Trophoblast cell (in vitro differentiated cells and primary cell): ENCODE measurements around the gene HRH1.

ENCODE experiments used
- DNase-seq, 2 donors: peaks; one replicate each; pipeline ENCODE4 v3.0.0-alpha.2; 2016
- H2AFZ ChIP-seq: 2 replicates; pipeline ENCODE4 v1.6.1; 2013; ENCODE audit warnings: low read length, moderate library complexity, mild to moderate bottlenecking; ENCODE audit not compliant: insufficient read depth, poor library complexity
- H2AK5ac ChIP-seq: 2 replicates; pipeline ENCODE4 v1.6.1; 2013; ENCODE audit warnings: mild to moderate bottlenecking, low read length
- H2BK120ac ChIP-seq: 2 replicates; pipeline ENCODE4 v1.6.1; 2013; ENCODE audit warnings: low read length, mild to moderate bottlenecking, moderate library complexity; ENCODE audit not compliant: insufficient read depth, poor library complexity
- H2BK12ac ChIP-seq: 2 replicates; pipeline ENCODE4 v1.6.1; 2013; ENCODE audit warnings: mild to moderate bottlenecking, low read length, moderate library complexity
- H2BK5ac ChIP-seq: 2 replicates; pipeline ENCODE4 v1.6.1; 2013; ENCODE audit warnings: low read length, low read depth, moderate library complexity, mild to moderate bottlenecking; ENCODE audit not compliant: poor library complexity
- H3K14ac ChIP-seq: 2 replicates; pipeline ENCODE4 v1.6.1; 2013; ENCODE audit warnings: mild to moderate bottlenecking, low read length
- H3K18ac ChIP-seq: 2 replicates; pipeline ENCODE4 v1.6.1; 2013; ENCODE audit warnings: mild to moderate bottlenecking, low read length
- H3K23ac ChIP-seq: 2 replicates; pipeline ENCODE4 v1.6.1; 2013; ENCODE audit warnings: low read length
- H3K27ac ChIP-seq: 2 replicates; pipeline ENCODE4 v1.5.1; 2013; ENCODE audit warnings: low read depth, mild to moderate bottlenecking, inconsistent platforms, low read length, moderate library complexity
- H3K27me3 ChIP-seq: 2 replicates; pipeline ENCODE4 v1.6.1; 2013; ENCODE audit warnings: inconsistent platforms, mild to moderate bottlenecking, low read length, moderate library complexity; ENCODE audit not compliant: insufficient read depth
- H3K36me3 ChIP-seq, 2 experiments: 1 replicate in 1 of 2; 2 replicates in 1 of 2; pipeline ENCODE4 v1.6.1; 2013; ENCODE audit warnings: low read length in 2 of 2, mild to moderate bottlenecking in 2 of 2, moderate library complexity in 1 of 2; ENCODE audit not compliant: insufficient read depth in 2 of 2, control insufficient read depth in 1 of 2
- H3K4ac ChIP-seq: 2 replicates; pipeline ENCODE4 v1.6.1; 2013; ENCODE audit warnings: low read depth, mild to moderate bottlenecking, low read length, moderate library complexity
- H3K4me1 ChIP-seq, 2 experiments: 1 replicate in 1 of 2; 2 replicates in 1 of 2; pipeline ENCODE4 v1.6.1; 2013; ENCODE audit warnings: low read length in 2 of 2, mild to moderate bottlenecking in 2 of 2, moderate library complexity in 1 of 2; ENCODE audit not compliant: insufficient read depth in 2 of 2, control insufficient read depth in 1 of 2
- H3K4me2 ChIP-seq: 2 replicates; pipeline ENCODE4 v1.6.1; 2013; ENCODE audit warnings: inconsistent platforms, mild to moderate bottlenecking, low read length, moderate library complexity
- H3K4me3 ChIP-seq: 2 replicates; pipeline ENCODE4 v1.5.1; 2013; ENCODE audit warnings: mild to moderate bottlenecking, low read depth, low read length, inconsistent platforms
- H3K79me1 ChIP-seq: one replicate; pipeline ENCODE4 v1.6.1; 2013; ENCODE audit warnings: low read length
- H3K79me2 ChIP-seq: 2 replicates; pipeline ENCODE4 v1.6.1; 2013; ENCODE audit warnings: low read length, mild to moderate bottlenecking; ENCODE audit not compliant: control insufficient read depth, insufficient read depth, poor library complexity
- H3K9ac ChIP-seq: 2 replicates; pipeline ENCODE4 v1.6.1; 2013; ENCODE audit warnings: mild to moderate bottlenecking, low read length
- H3K9me3 ChIP-seq: 2 replicates; pipeline ENCODE4 v1.6.1; 2013; ENCODE audit warnings: low read depth, mild to moderate bottlenecking, control low read depth, inconsistent platforms, low read length; ENCODE audit not compliant: insufficient read depth
- H4K12ac ChIP-seq: 2 replicates; pipeline ENCODE4 v1.6.1; 2013; ENCODE audit warnings: low read depth, mild to moderate bottlenecking, low read length, moderate library complexity
- H4K8ac ChIP-seq: 2 replicates; pipeline ENCODE4 v1.6.1; 2013; ENCODE audit warnings: low read depth, mild to moderate bottlenecking, low read length, moderate library complexity
- H4K91ac ChIP-seq: one replicate; pipeline ENCODE4 v1.6.1; 2013; ENCODE audit warnings: low read depth, mild to moderate bottlenecking, low read length, moderate library complexity
- WGBS: extraction: QIAGEN DNeasy Blood & Tissue Kit; methylation state at CpG from one replicate; pipeline ENCODE4 v1.1.7; 2013; ENCODE audit warnings: missing lambda C conversion rate; ENCODE audit not compliant: insufficient read length, insufficient coverage; ENCODE audit errors: extremely low coverage; 5-methylcytosine and 5-hydroxymethylcytosine counted together

The HRH1 gene

GRCh38 chr3:11156026-11156410 lies 1.7 kb downstream of the HRH1 start:
- no peak for DNase-seq
- Histone ChIP-seq H3K27ac (no peak overlapping the region), H3K27me3 (peaks cover 30% of the 10 kb centered on the region), H3K9ac (no peak overlapping the region), H2AFZ (no peak overlapping the region), H3K79me1 (no peaks in the 10 kb centered on the region), H4K8ac (no peak overlapping the region), H3K14ac (no peak overlapping the region), H3K4me3 (no peak overlapping the region), H2AK5ac (no peak overlapping the region), H2BK12ac (no peak overlapping the region), H3K9me3 (peaks cover 2% of the 10 kb centered on the region), H3K23ac (no peak overlapping the region), H3K79me2 (no peaks in the 10 kb centered on the region), H3K4ac (no peak overlapping the region), H3K36me3 (no peaks in the 10 kb centered on the region), H3K4me1 (no peaks in the 10 kb centered on the region), H3K18ac (no peak overlapping the region), H4K91ac (no peak overlapping the region), H2BK120ac (no peak overlapping the region), H3K4me2 (no peak overlapping the region), H2BK5ac (no peak overlapping the region), H4K12ac (no peak overlapping the region)
- WGBS = no CpG with 5 or more reads among the region's 4 CpGs

GRCh38 chr3:11157421-11157820 lies 3.1 kb downstream of the HRH1 start:
- Histone ChIP-seq H3K79me2 (no peaks in the 10 kb centered on the region), H3K9ac (no peak overlapping the region), H2BK5ac (no peak overlapping the region), H3K79me1 (no peaks in the 10 kb centered on the region), H3K23ac (no peak overlapping the region), H3K4me2 (no peak overlapping the region), H2AFZ (no peak overlapping the region), H3K4me1 (no peaks in the 10 kb centered on the region), H4K8ac (no peak overlapping the region), H2BK12ac (no peak overlapping the region), H3K14ac (no peak overlapping the region), H4K12ac (no peak overlapping the region), H4K91ac (no peak overlapping the region), H3K4me3 (no peak overlapping the region), H3K9me3 (peaks cover 2% of the 10 kb centered on the region), H3K4ac (no peak overlapping the region), H3K27me3 (peaks cover 28% of the 10 kb centered on the region), H3K27ac (no peak overlapping the region), H3K18ac (no peak overlapping the region), H3K36me3 (no peaks in the 10 kb centered on the region), H2AK5ac (no peak overlapping the region), H2BK120ac (no peak overlapping the region)
- no CpG with 5 or more reads among the region's 7 CpGs for WGBS
- no peak for DNase-seq

- H3K4me3 ChIP-seq = no peak overlapping the region
- H3K27ac ChIP-seq = no peak overlapping the region
- no peak overlapping the region for H4K91ac ChIP-seq
- H2BK12ac ChIP-seq = no peak overlapping the region
- H4K12ac ChIP-seq = no peak overlapping the region
- no peak overlapping the region for H3K18ac ChIP-seq
- H2AK5ac ChIP-seq = no peak overlapping the region
- no peak overlapping the region for H3K4ac ChIP-seq
- H2BK120ac ChIP-seq = no peak overlapping the region
- peaks cover 18% of the 10 kb centered on the region for H3K27me3 ChIP-seq
- peak in 1 of 2 donors; percentile 37 for DNase-seq
- no peaks in the 10 kb centered on the region for H3K79me2 ChIP-seq
- H2AFZ ChIP-seq = no peak overlapping the region
- H4K8ac ChIP-seq = no peak overlapping the region
- H2BK5ac ChIP-seq = no peak overlapping the region
- H3K36me3 ChIP-seq = no peaks in the 10 kb centered on the region
- no peak overlapping the region for H3K9ac ChIP-seq
- H3K79me1 ChIP-seq = no peaks in the 10 kb centered on the region
- H3K4me2 ChIP-seq = no peak overlapping the region
- no peak overlapping the region for H3K14ac ChIP-seq
- H3K9me3 ChIP-seq = peaks cover 2% of the 10 kb centered on the region
- H3K4me1 ChIP-seq = no peaks in the 10 kb centered on the region
- no peak overlapping the region for H3K23ac ChIP-seq
- no CpG with 5 or more reads among the region's 5 CpGs for WGBS
Observed at GRCh38 chr3:11159421-11159904, 5.2 kb downstream of the HRH1 start.

GRCh38 chr3:11161666-11162065 lies 7.4 kb downstream of the HRH1 start:
- Histone ChIP-seq H2AK5ac (no peak overlapping the region), H4K8ac (no peak overlapping the region), H4K12ac (no peak overlapping the region), H3K27ac (no peak overlapping the region), H3K79me1 (no peaks in the 10 kb centered on the region), H3K23ac (no peak overlapping the region), H3K4me2 (no peak overlapping the region), H3K18ac (no peak overlapping the region), H3K9me3 (no peaks in the 10 kb centered on the region), H3K4me1 (no peaks in the 10 kb centered on the region), H2BK12ac (no peak overlapping the region), H3K4ac (no peak overlapping the region), H3K79me2 (no peaks in the 10 kb centered on the region), H2BK5ac (no peak overlapping the region), H3K36me3 (no peaks in the 10 kb centered on the region), H2AFZ (no peak overlapping the region), H3K4me3 (no peak overlapping the region), H2BK120ac (no peak overlapping the region), H3K14ac (no peak overlapping the region), H3K9ac (no peak overlapping the region), H4K91ac (no peak overlapping the region), H3K27me3 (peaks cover 1% of the 10 kb centered on the region)
- DNase-seq = no peak
- no CpG with 5 or more reads among the region's 7 CpGs for WGBS
